PC-9 (cell line): ENCODE results near the gene TMEM119. TPM values are rescaled to one million over a fixed set of nuclear protein-coding genes. Genes with fewer than 3 reads are reported as not detected.

ENCODE experiments used
- BruUV-seq: library from RNA; stranded (reverse); fragments of 400-500 nt; replicated peaks from 2 replicates; lab custom pipeline; 2021; lab: Mats Ljungman, UMichigan
- CTCF ChIA-PET: fragments of 300-600 bp; sonication (Branson Sonifier 250); formaldehyde crosslinking; loops from one replicate; lab custom pipeline; 2022; ENCODE audit warnings: antibody characterized with exemption; lab: Charles Lee
- POLR2A ChIA-PET: fragments of 300-600 bp; sonication (Branson Sonifier 250); formaldehyde crosslinking; loops from one replicate; lab custom pipeline; 2022; ENCODE audit warnings: antibody characterized with exemption; ENCODE audit not compliant: unreplicated experiment; lab: Charles Lee
- DNase-seq, 2 experiments: peaks; one replicate each; pipeline versions ENCODE4 v3.0.0 to v3.0.0-alpha.2; 2015 to 2022; ENCODE audit warnings: mixed read lengths in 1 of 2
- H2AFZ ChIP-seq: fragments of 200-600 bp; sonication (generic); 2 replicates; pipeline ENCODE4 v1.8.1; 2017; ENCODE audit warnings: antibody characterized with exemption
- H3F3A ChIP-seq: fragments of 200-600 bp; sonication (generic); 2 replicates; pipeline ENCODE4 v1.8.1; 2017; ENCODE audit warnings: antibody characterized with exemption, mild to moderate bottlenecking, low read depth; ENCODE audit not compliant: insufficient read depth
- H3K27ac ChIP-seq: fragments of 200-600 bp; sonication (generic); 2 replicates; pipeline ENCODE4 v1.6.1; 2016; ENCODE audit warnings: mixed run types
- H3K27me3 ChIP-seq: fragments of 200-600 bp; sonication (generic); 2 replicates; pipeline ENCODE4 v1.6.1; 2016; ENCODE audit warnings: low read depth, mixed run types; ENCODE audit not compliant: insufficient read depth
- H3K36me3 ChIP-seq: fragments of 200-600 bp; sonication (generic); 2 replicates; pipeline ENCODE4 v1.6.1; 2016; ENCODE audit warnings: low read depth, mixed run types
- H3K4me1 ChIP-seq: fragments of 200-600 bp; sonication (generic); replicated peaks from 2 replicates; pipeline ENCODE4 v1.6.1; 2016; ENCODE audit warnings: mixed run types; ENCODE audit not compliant: insufficient read depth
- H3K4me2 ChIP-seq: fragments of 200-600 bp; sonication (generic); 2 replicates; pipeline ENCODE4 v1.6.1; 2017; ENCODE audit warnings: mixed run types
- H3K4me3 ChIP-seq: fragments of 200-600 bp; sonication (generic); 2 replicates; pipeline ENCODE4 v1.6.1; 2016; ENCODE audit warnings: mixed run types
- H3K79me2 ChIP-seq: fragments of 200-600 bp; sonication (generic); 2 replicates; pipeline ENCODE4 v1.6.1; 2017; ENCODE audit warnings: low read depth, mixed run types
- H3K9me2 ChIP-seq: fragments of 200-600 bp; sonication (generic); 2 replicates; pipeline ENCODE4 v1.8.1; 2017; ENCODE audit warnings: mild to moderate bottlenecking; ENCODE audit not compliant: insufficient read depth
- H3K9me3 ChIP-seq: fragments of 200-600 bp; sonication (generic); 2 replicates; pipeline ENCODE4 v1.8.1; 2016; ENCODE audit warnings: low read depth; ENCODE audit not compliant: insufficient read depth
- H4K20me1 ChIP-seq: fragments of 200-600 bp; sonication (generic); 2 replicates; pipeline ENCODE4 v1.8.1; 2017; ENCODE audit not compliant: insufficient read depth
- EZH2 ChIP-seq: fragments of 200-600 bp; sonication (generic); IDR thresholded peaks from 2 replicates; pipeline ENCODE4 v1.8.0; 2017; ENCODE audit warnings: antibody characterized with exemption, low read depth
- intact Hi-C: fragments of 100-400 bp; cut with micrococcal nuclease; formaldehyde crosslinking; loops from one replicate; pipeline ENCODE4 v1.10.0; 2022; ENCODE audit not compliant: unreplicated experiment
- total RNA-seq: library from RNA; stranded (reverse); gene quantifications from 2 replicates; pipeline ENCODE4 v1.2.3, GENCODE V29; 2021
- TF ChIP-seq, protein P1 (sequence below): fragments of 200-600 bp; sonication (generic); conservative IDR thresholded peaks from 2 replicates; pipeline ENCODE4 v1.6.1; 2017; ENCODE audit warnings: mixed run types, antibody characterized with exemption, mild to moderate bottlenecking, moderate library complexity

Gene TMEM119
- total RNA-seq, 1 experiment from 2014 or later = not detected

DNA sequence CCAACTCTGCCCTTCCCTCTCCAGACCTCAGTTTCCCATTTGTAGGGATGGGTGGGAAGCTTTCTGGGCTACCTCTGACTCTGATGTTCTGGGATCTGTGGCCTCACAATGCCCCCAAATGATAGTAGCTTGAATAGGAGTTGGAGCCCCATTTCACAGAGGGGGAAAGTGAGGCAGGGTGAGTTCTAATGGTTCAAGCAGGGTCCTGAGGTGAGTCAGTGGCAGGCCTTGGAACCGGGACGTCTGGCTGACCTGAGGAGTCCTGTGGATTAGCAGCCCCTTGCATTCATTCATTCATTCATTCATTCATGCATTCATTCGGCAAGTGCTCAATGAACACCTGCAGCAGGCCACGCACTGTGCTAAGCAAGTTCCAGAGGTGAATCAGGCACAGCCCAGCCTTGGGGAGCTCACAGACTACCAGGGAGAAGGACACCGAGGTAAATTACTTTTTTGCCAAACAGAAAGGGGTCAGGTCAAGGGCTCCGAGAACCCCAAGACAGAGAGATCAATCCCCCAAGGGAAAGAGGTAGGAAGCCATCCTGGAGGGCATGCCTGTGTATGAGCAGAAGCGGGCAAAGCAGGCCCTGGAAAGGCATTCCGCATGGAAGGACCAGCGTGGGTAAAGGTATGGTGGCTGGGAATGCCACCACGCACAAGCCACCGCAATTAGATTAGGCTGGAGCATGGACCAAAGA, 818 bp upstream of the TMEM119 start:
- no TSS peak for BruUV-seq
- no peak for DNase-seq
- Histone ChIP-seq H3K27me3 (no peaks in the 10 kb centered on the region), H3K4me1 (no peaks in the 10 kb centered on the region), H3K79me2 (no peaks in the 10 kb centered on the region), H3K4me3 (no peak overlapping the region), H3K27ac (no peak overlapping the region), H3F3A (no peaks in the 10 kb centered on the region), H4K20me1 (no peaks in the 10 kb centered on the region), H3K9me2 (no peaks in the 10 kb centered on the region), H2AFZ (no peak overlapping the region), H3K9me3 (no peaks in the 10 kb centered on the region), H3K4me2 (no peak overlapping the region), H3K36me3 (no peaks in the 10 kb centered on the region)
- ChIA-PET CTCF (no interaction called here), POLR2A (no interaction called here)
- no peak for TF ChIP-seq EZH2
- TF ChIP-seq, protein P1, sequence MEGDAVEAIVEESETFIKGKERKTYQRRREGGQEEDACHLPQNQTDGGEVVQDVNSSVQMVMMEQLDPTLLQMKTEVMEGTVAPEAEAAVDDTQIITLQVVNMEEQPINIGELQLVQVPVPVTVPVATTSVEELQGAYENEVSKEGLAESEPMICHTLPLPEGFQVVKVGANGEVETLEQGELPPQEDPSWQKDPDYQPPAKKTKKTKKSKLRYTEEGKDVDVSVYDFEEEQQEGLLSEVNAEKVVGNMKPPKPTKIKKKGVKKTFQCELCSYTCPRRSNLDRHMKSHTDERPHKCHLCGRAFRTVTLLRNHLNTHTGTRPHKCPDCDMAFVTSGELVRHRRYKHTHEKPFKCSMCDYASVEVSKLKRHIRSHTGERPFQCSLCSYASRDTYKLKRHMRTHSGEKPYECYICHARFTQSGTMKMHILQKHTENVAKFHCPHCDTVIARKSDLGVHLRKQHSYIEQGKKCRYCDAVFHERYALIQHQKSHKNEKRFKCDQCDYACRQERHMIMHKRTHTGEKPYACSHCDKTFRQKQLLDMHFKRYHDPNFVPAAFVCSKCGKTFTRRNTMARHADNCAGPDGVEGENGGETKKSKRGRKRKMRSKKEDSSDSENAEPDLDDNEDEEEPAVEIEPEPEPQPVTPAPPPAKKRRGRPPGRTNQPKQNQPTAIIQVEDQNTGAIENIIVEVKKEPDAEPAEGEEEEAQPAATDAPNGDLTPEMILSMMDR = no peak
- intact Hi-C loops = no loop called here

DNA sequence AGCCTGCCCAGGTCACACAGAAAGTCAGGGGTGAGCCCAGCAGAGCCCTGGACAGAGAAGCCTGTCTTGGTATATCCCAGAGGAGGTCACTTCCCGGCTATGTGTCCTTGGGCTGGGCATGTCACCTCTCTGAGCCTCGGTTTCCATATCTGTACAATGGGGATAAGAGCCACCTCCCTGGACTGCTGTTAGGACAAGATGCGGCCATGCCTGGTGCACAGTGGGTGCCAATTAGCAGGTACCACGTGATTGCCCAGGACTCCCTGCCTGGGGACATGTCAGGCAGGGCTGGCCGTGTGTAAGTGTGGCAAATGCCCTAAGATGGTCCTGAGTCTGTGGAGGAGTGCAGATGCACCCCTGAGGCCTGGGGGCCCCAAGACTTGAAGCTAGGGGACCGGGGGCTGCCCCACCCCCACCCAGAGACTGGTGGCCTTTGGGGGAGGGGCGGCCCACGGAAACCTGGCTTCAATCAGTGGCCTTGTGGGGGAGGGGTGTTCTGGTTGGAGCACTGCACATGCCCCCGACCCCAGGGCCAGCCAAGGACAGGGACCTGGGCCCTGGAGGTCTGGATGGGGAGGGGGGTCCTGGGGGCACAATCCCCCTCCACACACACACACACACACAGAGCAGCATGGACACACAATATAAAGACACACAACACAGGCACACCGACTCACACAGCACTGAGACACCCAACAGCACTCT, 878 bp downstream of the TMEM119 start:
- Histone ChIP-seq H3K9me3 (no peaks in the 10 kb centered on the region), H3K4me2 (no peak overlapping the region), H3F3A (no peaks in the 10 kb centered on the region), H3K4me1 (no peaks in the 10 kb centered on the region), H2AFZ (no peak overlapping the region), H3K36me3 (no peaks in the 10 kb centered on the region), H3K27ac (no peak overlapping the region), H3K79me2 (no peaks in the 10 kb centered on the region), H3K4me3 (no peak overlapping the region), H3K27me3 (0 out of 2 replicates have a peak, but pooled peaks cover under 1% of the 10 kb centered on the region), H4K20me1 (no peaks in the 10 kb centered on the region), H3K9me2 (no peaks in the 10 kb centered on the region)
- TF ChIP-seq, protein P1 = no peak
- no peak for TF ChIP-seq EZH2
- ChIA-PET CTCF (no interaction called here), POLR2A (no interaction called here)
- intact Hi-C loops = no loop called here
- no peak for DNase-seq
- no TSS peak for BruUV-seq

DNA sequence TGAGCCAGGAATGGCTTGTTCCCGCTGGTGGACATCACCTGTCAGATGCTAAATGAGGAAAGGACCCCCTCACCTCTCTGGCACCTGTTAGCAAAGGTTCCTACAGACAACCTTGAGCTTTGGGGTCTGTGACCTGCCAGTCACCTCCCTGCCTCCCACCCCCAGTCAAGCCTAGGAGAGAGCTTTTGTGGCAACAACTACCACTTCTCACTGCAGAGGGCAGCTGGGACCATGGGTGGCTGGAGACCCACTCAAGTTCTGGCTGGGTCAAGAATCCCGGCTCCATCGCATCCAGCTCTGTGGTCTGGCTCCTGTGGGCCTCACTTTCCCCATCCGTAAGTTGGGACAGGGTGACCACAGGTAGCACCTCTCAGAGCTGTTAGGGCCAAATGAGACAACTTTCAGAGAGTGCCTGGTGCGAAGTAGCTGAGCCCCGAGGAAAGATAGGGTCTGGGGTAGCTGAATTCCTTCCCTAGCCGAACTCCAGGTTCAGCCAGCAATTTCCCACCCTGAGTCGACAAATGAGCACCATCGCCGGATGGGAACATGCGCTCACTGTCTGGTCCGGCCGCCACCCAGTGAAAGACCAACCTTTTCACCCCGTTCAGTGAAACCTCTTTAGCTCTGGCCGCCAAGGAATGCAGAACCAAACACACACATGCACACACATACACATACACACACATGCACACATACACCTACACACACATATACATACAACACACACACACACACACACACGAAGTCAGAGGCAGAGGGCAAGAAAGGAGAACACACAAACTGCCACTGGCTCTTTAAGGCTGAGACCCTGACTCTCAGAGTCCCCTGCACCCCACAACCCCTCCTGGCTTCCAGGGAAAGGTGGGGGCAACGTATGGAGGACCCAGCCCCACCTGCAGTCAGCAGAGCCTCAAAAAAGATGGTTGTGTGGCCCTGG, 1.9 kb downstream of the TMEM119 start:
- Histone ChIP-seq H3K9me2 (no peaks in the 10 kb centered on the region), H3K27me3 (peaks cover 10% of the 10 kb centered on the region; the same call in 1 of the 2 replicates), H3K27ac (no peak overlapping the region), H3K4me1 (no peaks in the 10 kb centered on the region), H3K9me3 (no peaks in the 10 kb centered on the region), H3K4me2 (no peak overlapping the region), H2AFZ (no peak overlapping the region), H4K20me1 (no peaks in the 10 kb centered on the region), H3K4me3 (no peak overlapping the region), H3F3A (no peaks in the 10 kb centered on the region), H3K36me3 (no peaks in the 10 kb centered on the region), H3K79me2 (no peaks in the 10 kb centered on the region)
- no peak for DNase-seq
- intact Hi-C loops = no loop called here
- CTCF ChIA-PET = no interaction called here
- no peak for TF ChIP-seq EZH2
- TF ChIP-seq, protein P1 = no peak
- no TSS peak for BruUV-seq
- POLR2A ChIA-PET = no interaction called here
